ENCODE measurements around the gene SOCS7.

GRCh38 chr17:38345743-38346142, 5.9 kb upstream of the SOCS7 start:
- TF ChIP-seq CTCF (IDR thresholded peaks at IDR 0.05) (no peak), EZH2 (IDR thresholded peaks at IDR 0.05; ENCODE audit: borderline replicate concordance, insufficient read depth, low read depth, low read length, poor library complexity, severe bottlenecking) (no peak)
